Natural killer cell (primary cell): Measurements from ENCODE around the gene CHMP2A. TPM values are rescaled to one million over a fixed set of nuclear protein-coding genes. Genes with fewer than 3 reads are reported as not detected.

Experiments
- ATAC-seq, 3 donors: fragments of 150-1000 bp in 2 of 3; fragments of 200-7000 bp in 1 of 3; cut with Tn5 transposase; 1 replicate in 1 of 3; 2 replicates in 2 of 3; pipeline ENCODE4 v1.10.0; 2021; ENCODE audit warnings: mild to moderate bottlenecking in 2 of 3, moderate library complexity in 2 of 3
- DNase-seq, 2 donors: peaks; one replicate each; pipeline versions ENCODE4 v3.0.0 to v3.0.0-alpha.2; 2013 to 2021; ENCODE audit warnings: mixed read lengths in 1 of 2
- H3K27ac ChIP-seq: one replicate; pipeline ENCODE4 v1.5.1; 2013; ENCODE audit warnings: mild to moderate bottlenecking, low read length
- H3K27me3 ChIP-seq: one replicate; pipeline ENCODE4 v1.6.1; 2013; ENCODE audit warnings: low read length; ENCODE audit not compliant: control insufficient read depth, insufficient read depth
- H3K36me3 ChIP-seq: one replicate; pipeline ENCODE4 v1.6.1; 2013; ENCODE audit warnings: low read length; ENCODE audit not compliant: control insufficient read depth, insufficient read depth
- H3K4me1 ChIP-seq: one replicate; pipeline ENCODE4 v1.6.1; 2013; ENCODE audit warnings: low read length; ENCODE audit not compliant: control insufficient read depth, insufficient read depth
- H3K4me3 ChIP-seq: one replicate; pipeline ENCODE4 v1.5.1; 2013; ENCODE audit warnings: low read length
- H3K9me3 ChIP-seq: one replicate; pipeline ENCODE4 v1.6.1; 2013; ENCODE audit warnings: low read length; ENCODE audit not compliant: control insufficient read depth, insufficient read depth
- H3K27ac Mint-ChIP-seq, 2 donors: one replicate each; pipeline ENCODE4 v1.8.0; 2022; ENCODE audit warnings: mild to moderate bottlenecking in 2 of 2, mixed read lengths in 2 of 2, moderate library complexity in 1 of 2
- H3K27me3 Mint-ChIP-seq, 2 donors: one replicate each; pipeline ENCODE4 v1.8.0; 2022; ENCODE audit warnings: low read depth in 2 of 2, mixed read lengths in 2 of 2
- H3K36me3 Mint-ChIP-seq: one replicate; pipeline ENCODE4 v1.8.0; 2022; ENCODE audit warnings: mixed read lengths
- H3K4me1 Mint-ChIP-seq, 2 donors: one replicate each; pipeline ENCODE4 v1.8.0; 2022; ENCODE audit warnings: mixed read lengths in 2 of 2
- H3K4me3 Mint-ChIP-seq: one replicate; pipeline ENCODE4 v1.8.0; 2022; ENCODE audit warnings: mild to moderate bottlenecking, moderate library complexity, mixed read lengths
- H3K9me3 Mint-ChIP-seq, 2 donors: one replicate each; pipeline ENCODE4 v1.8.0; 2022; ENCODE audit warnings: mixed read lengths in 2 of 2
- CTCF ChIP-seq: fragments of 200-600 bp; IDR thresholded peaks from one replicate; pipeline ENCODE4 v1.8.0; 2022; ENCODE audit warnings: antibody characterized with exemption
- WGBS: methylation state at CpG from one replicate; pipeline ENCODE4 v1.1.7; 2013; ENCODE audit warnings: missing lambda C conversion rate; ENCODE audit not compliant: insufficient coverage; 5-methylcytosine and 5-hydroxymethylcytosine counted together
- intact Hi-C: fragments of 100-400 bp; cut with micrococcal nuclease; formaldehyde crosslinking; loops from one replicate; pipeline ENCODE4 v1.14.2; 2022
- total RNA-seq, 4 donors: library from RNA; stranded (reverse); fragments of 120-200 nt in 1 of 4; gene quantifications; one replicate each; pipeline versions ENCODE4 v1.2.3 to v1.2.4, GENCODE V29; 2013 to 2022

Gene CHMP2A
- total RNA-seq, 3 donors from 2014 or later (not counting 1 experiment from before 2014, with no cell fraction given), result 82.7 to 95.7 (median 94.7) TPM

GRCh38 chr19:58566989-58567388 is 12.1 kb upstream of the CHMP2A start:
- no peaks in the 10 kb centered on the region for H3K27me3 ChIP-seq
- Mint-ChIP-seq H3K4me3 (no peak overlapping the region), H3K9me3 (no peaks in the 10 kb centered on the region), H3K4me1 (peaks cover 23 to 32% of the 10 kb centered on the region in 2 donors), H3K36me3 (no peaks in the 10 kb centered on the region), H3K27me3 (no peaks in the 10 kb centered on the region), H3K27ac (no peak overlapping the region)
- H3K4me1 ChIP-seq, result peaks cover 26% of the 10 kb centered on the region
- no peak for DNase-seq
- ATAC-seq, result no peak
- H3K9me3 ChIP-seq, result no peaks in the 10 kb centered on the region
- peaks cover 4% of the 10 kb centered on the region for H3K36me3 ChIP-seq
- 100% methylated on average over 4 of the region's 5 CpGs for WGBS
- intact Hi-C loops, result no loop called here
- no peak overlapping the region for H3K4me3 ChIP-seq
- no peak for TF ChIP-seq CTCF
- H3K27ac ChIP-seq, result no peak overlapping the region

GRCh38 chr19:58563823-58564222 is 8.9 kb upstream of the CHMP2A start:
- H3K9me3 ChIP-seq, result no peaks in the 10 kb centered on the region
- Mint-ChIP-seq H3K9me3 (no peaks in the 10 kb centered on the region), H3K27me3 (no peaks in the 10 kb centered on the region), H3K36me3 (no peaks in the 10 kb centered on the region), H3K4me3 (peak overlapping the region; percentile 79), H3K27ac (peak overlapping the region in 1 of 2 donors; percentile 56), H3K4me1 (peaks cover 25 to 54% of the 10 kb centered on the region in 2 donors)
- no peak overlapping the region for H3K27ac ChIP-seq
- H3K4me3 ChIP-seq, result no peak overlapping the region
- DNase-seq (no peak), ATAC-seq (no peak)
- H3K4me1 ChIP-seq, result peaks cover 42% of the 10 kb centered on the region
- intact Hi-C loops, result no loop called here
- H3K27me3 ChIP-seq, result no peaks in the 10 kb centered on the region
- TF ChIP-seq CTCF, result no peak
- H3K36me3 ChIP-seq, result no peaks in the 10 kb centered on the region
- 88% methylated on average over 6 of the region's 6 CpGs for WGBS

GRCh38 chr19:58563034-58563573 is 8.2 kb upstream of the CHMP2A start:
- no peaks in the 10 kb centered on the region for H3K27me3 ChIP-seq
- H3K9me3 ChIP-seq, result no peaks in the 10 kb centered on the region
- Mint-ChIP-seq H3K4me3 (peak overlapping the region; percentile 84), H3K9me3 (no peaks in the 10 kb centered on the region), H3K36me3 (no peaks in the 10 kb centered on the region), H3K27me3 (no peaks in the 10 kb centered on the region), H3K27ac (peak overlapping the region in 1 of 2 donors; percentile 99), H3K4me1 (peaks cover 26 to 55% of the 10 kb centered on the region in 2 donors)
- intact Hi-C loops, result no loop called here
- peak overlapping the region; percentile 31 for H3K4me3 ChIP-seq
- peaks cover 43% of the 10 kb centered on the region for H3K4me1 ChIP-seq
- no peak for TF ChIP-seq CTCF
- ATAC-seq (no peak), DNase-seq (peak in 1 of 2 donors; percentile 55)
- peak overlapping the region; percentile 31 for H3K27ac ChIP-seq
- WGBS, result 8% methylated on average over 40 of the region's 40 CpGs
- no peaks in the 10 kb centered on the region for H3K36me3 ChIP-seq
